ENCODE measurements around the gene TGFBR3L. TPM values are rescaled to one million over a fixed set of nuclear protein-coding genes. Genes with fewer than 3 reads are reported as not detected.

The TGFBR3L gene
- total and polyA plus RNA-seq, 2 of the 4 experiments (the other 2 are of a cell fraction) = 0.94 TPM; not detected in 1

DNA sequence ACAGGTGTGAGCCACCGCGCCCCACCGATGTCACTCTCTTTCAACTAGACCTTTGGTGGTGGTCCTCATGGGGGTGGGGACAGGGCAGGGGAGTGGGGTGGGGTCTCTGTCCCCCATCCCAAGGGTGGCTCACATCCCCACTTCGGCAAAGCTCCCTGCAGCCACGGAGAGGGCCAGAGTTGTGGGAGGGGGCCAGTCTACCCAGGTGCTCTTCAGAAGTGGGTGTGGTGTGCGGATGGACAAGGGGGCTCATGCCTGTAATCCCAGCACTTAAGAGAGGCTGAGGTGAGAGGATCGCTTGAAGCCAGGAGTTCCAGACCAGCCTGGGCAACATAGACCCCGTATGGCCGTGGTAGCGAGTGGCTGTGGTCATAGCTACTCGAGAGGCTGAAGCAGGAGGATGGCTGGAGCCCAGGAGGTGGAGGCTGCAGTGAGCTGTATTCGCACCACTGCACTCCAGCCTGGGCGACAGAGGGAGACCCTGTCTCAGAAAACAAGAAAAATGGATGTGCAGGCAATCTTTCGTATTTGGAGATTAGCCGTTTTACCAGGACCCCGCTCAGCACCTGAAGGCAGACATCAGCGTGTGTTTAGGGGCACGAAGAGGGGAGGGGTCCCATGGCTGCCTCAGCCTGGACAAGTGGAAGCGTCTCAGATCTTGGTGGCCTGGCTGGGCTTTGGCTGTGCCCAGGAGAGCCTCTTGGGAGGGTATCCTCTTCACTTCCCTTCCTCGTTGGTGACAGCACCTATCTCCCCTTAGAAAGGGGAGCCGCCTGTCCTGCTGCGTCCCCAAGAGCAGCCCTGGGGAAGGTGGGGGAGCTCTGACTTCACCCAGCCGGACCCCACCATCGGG, 846 bp downstream of the TGFBR3L start:
- ChIA-PET CTCF (interaction anchor here (2.4 kb wide), 1 partner anchor 14 kb away, joined by 10 read pairs; no protein-coding TSS in a partner anchor), POLR2A (ENCODE audit: unreplicated experiment) (no interaction called here)
- no peak overlapping the region; the same call in 1 of the 2 replicates for H3K9ac ChIP-seq (ENCODE audit: low read depth, low read length)
- 0 out of 2 replicates have a peak overlapping the region, but pooled peaks have one; percentile 15 for H3K23ac ChIP-seq (ENCODE audit: low read depth, low read length)
- no peaks in the 10 kb centered on the region; the same call in 1 of the 2 replicates for H4K20me1 ChIP-seq (ENCODE audit: insufficient read depth, low read length)
- no peak overlapping the region for H2BK20ac ChIP-seq (ENCODE audit: low read depth, low read length)
- peak overlapping the region in 1 of 2 experiments; percentile 3; a peak in 1 of 4 replicates for H4K8ac ChIP-seq (ENCODE audit: low read depth in 2 of 2, low read length in 2 of 2)
- no TSS peak for BruUV-seq (replicated peaks)
- H3K27ac ChIP-seq (ENCODE audit: insufficient read depth, low read length) = no peak overlapping the region
- H4K5ac ChIP-seq (ENCODE audit: low read depth, low read length) = no peak overlapping the region
- H2BK120ac ChIP-seq (ENCODE audit: low read depth, low read length) = no peak overlapping the region
- intact Hi-C loops (cut with micrococcal nuclease) (no loop called here), in situ Hi-C loops (cut with MboI; ENCODE audit: low sequenced_read_pairs) (no loop called here), dilution Hi-C loops (cut with HindIII; ENCODE audit: low sequenced_read_pairs, unreplicated experiment) (no loop called here)
- H2AK5ac ChIP-seq (ENCODE audit: low read depth, low read length) = peak overlapping the region; percentile 9; the same call in 1 of the 2 replicates
- H4K91ac ChIP-seq (ENCODE audit: insufficient read depth, low read depth, low read length) = no peak overlapping the region
- TF ChIP-seq, protein P1, sequence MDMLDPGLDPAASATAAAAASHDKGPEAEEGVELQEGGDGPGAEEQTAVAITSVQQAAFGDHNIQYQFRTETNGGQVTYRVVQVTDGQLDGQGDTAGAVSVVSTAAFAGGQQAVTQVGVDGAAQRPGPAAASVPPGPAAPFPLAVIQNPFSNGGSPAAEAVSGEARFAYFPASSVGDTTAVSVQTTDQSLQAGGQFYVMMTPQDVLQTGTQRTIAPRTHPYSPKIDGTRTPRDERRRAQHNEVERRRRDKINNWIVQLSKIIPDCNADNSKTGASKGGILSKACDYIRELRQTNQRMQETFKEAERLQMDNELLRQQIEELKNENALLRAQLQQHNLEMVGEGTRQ (IDR thresholded peaks at IDR 0.05; ENCODE audit: low read depth, low read length) = no peak
- no peaks in the 10 kb centered on the region for H3K9me3 ChIP-seq (ENCODE audit: control insufficient read depth, insufficient read depth, low read length)
- no peak overlapping the region for H3K56ac ChIP-seq (ENCODE audit: extremely low read depth, insufficient read depth, low read length)
- H2BK15ac ChIP-seq (ENCODE audit: low read depth, low read length) = no peak overlapping the region
- DNase-seq (no peak), ATAC-seq (ENCODE audit: low read depth) (no peak)
- H2AK9ac ChIP-seq (replicated peaks; ENCODE audit: low read depth, low read length, poor library complexity) = peak overlapping the region; percentile 89
- H2AFZ ChIP-seq (replicated peaks; ENCODE audit: low read length, poor library complexity) = peak overlapping the region; percentile 90
- H3K4me3 ChIP-seq (ENCODE audit: insufficient read depth, low read depth, low read length) = peak overlapping the region; percentile 44; the same call in 1 of the 2 replicates
- peaks cover 6% of the 10 kb centered on the region for H3K9me1 ChIP-seq (ENCODE audit: insufficient read depth, low read length)
- H3K18ac ChIP-seq (ENCODE audit: low read depth, low read length) = no peak overlapping the region; the same call in 1 of the 2 replicates
- H3K4me1 ChIP-seq (ENCODE audit: control insufficient read depth, insufficient read depth, low read length) = peaks cover 14% of the 10 kb centered on the region
- H3K79me1 ChIP-seq (ENCODE audit: low read depth in 1 of 2, low read length in 2 of 2) = peaks cover 0 to 7% of the 10 kb centered on the region in 2 experiments; a peak in 2 of 4 replicates
- H3K14ac ChIP-seq (replicated peaks; ENCODE audit: low read depth, low read length) = no peak overlapping the region
- peaks cover 11% of the 10 kb centered on the region for H3K27me3 ChIP-seq (ENCODE audit: control insufficient read depth, insufficient read depth, low read length)
- peak overlapping the region; percentile 70 for H3K4me2 ChIP-seq (ENCODE audit: low read depth, low read length)
- H3K36me3 ChIP-seq (ENCODE audit: control insufficient read depth, insufficient read depth, low read length) = peaks cover 19% of the 10 kb centered on the region
- H2BK5ac ChIP-seq (ENCODE audit: low read depth, low read length, poor library complexity, severe bottlenecking) = no peak overlapping the region
- whole genome bisulfite sequencing, 2 experiments (ENCODE audit: extremely low coverage in 2 of 2, insufficient read length in 1 of 2) = 67% methylated on average over 8 of the region's 24 CpGs; no CpG with 5 or more reads in 1 of the 2 experiments
- H3K4ac ChIP-seq (ENCODE audit: low read depth, low read length) = 0 out of 2 replicates have a peak overlapping the region, but pooled peaks have one; percentile 29

Data from IMR-90 (cell line).